ENCODE results near the gene MAOA.
A peak's percentile ranks its signal among the peaks of the same experiment; 100 is the strongest.

Gene MAOA

DNA sequence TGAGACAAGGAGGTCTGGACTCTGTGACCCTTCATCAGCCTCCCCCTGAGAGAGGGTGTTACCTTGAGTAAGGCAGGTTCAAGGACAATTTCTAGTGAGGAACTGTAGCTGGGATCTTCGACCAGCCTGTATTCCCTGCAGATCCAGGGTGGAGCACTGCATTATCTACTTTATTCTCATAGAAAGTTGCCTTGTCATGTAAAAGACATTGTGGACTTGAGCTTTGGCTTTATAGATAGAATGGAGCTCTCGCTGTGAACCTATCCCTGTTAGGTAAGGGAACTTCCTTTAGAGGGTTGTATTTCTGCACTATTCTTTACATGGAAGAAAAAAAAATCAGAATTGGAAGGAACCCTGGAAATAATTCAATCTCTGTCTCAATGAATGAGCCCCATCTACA lies 91.4 kb downstream of the MAOA start:
- DNase-seq (ENCODE audit: low read depth), result no peak
- H3K4me3 ChIP-seq (ENCODE audit: low read depth, low read length), result no peak overlapping the region
- TF ChIP-seq, protein P1, sequence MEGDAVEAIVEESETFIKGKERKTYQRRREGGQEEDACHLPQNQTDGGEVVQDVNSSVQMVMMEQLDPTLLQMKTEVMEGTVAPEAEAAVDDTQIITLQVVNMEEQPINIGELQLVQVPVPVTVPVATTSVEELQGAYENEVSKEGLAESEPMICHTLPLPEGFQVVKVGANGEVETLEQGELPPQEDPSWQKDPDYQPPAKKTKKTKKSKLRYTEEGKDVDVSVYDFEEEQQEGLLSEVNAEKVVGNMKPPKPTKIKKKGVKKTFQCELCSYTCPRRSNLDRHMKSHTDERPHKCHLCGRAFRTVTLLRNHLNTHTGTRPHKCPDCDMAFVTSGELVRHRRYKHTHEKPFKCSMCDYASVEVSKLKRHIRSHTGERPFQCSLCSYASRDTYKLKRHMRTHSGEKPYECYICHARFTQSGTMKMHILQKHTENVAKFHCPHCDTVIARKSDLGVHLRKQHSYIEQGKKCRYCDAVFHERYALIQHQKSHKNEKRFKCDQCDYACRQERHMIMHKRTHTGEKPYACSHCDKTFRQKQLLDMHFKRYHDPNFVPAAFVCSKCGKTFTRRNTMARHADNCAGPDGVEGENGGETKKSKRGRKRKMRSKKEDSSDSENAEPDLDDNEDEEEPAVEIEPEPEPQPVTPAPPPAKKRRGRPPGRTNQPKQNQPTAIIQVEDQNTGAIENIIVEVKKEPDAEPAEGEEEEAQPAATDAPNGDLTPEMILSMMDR (conservative IDR thresholded peaks at IDR 0.05; ENCODE audit: low read depth, low read length), result no peak

DNA sequence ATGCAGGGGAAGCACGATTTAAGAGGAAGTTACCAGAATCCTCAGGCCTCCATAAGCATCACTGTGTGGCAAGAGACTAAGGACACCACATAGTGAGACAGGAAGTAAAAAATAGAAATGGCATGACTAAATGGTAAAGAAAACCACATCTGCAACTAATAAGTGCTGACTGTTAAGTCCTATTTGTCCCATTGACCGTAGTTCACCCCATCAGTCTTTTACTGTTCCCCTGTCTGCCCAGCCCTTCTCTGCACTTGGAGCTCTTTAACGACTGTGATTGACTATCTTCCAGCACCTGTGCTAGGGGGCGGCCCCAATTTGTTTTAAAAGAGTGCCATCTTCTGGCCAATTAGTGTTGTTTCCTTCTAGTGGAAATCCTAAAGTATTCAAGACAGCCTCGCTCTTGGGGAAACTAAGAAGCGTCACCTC lies 94.2 kb downstream of the MAOA start:
- TF ChIP-seq, protein P1 (conservative IDR thresholded peaks at IDR 0.05; ENCODE audit: low read depth, low read length), result peak; percentile 61
- peak; percentile 72 for DNase-seq (ENCODE audit: low read depth)
- H3K4me3 ChIP-seq (ENCODE audit: low read depth, low read length), result no peak overlapping the region

DNA sequence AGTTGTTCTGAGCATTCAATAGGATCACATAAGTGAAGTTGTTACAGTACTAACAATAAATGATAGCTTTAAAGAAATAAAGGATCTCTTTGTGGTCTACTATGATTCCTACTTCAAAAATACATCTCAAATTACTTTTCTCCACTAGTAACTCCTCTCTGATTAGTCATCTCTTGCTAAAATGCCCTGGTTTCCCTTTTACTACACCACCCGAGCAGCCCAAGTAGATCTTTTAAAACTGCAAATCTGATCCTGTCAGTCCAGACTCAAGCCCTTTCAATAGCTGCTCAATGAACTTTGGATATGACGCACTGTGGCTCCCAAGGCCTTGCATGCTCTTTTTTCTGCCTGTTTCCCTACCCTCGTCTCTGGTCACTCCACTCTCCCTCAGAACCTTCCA lies 97.5 kb downstream of the MAOA start:
- TF ChIP-seq, protein P1 (conservative IDR thresholded peaks at IDR 0.05; ENCODE audit: low read depth, low read length), result no peak
- H3K4me3 ChIP-seq (ENCODE audit: low read depth, low read length), result no peak overlapping the region
- DNase-seq (ENCODE audit: low read depth), result peak; percentile 19

DNA sequence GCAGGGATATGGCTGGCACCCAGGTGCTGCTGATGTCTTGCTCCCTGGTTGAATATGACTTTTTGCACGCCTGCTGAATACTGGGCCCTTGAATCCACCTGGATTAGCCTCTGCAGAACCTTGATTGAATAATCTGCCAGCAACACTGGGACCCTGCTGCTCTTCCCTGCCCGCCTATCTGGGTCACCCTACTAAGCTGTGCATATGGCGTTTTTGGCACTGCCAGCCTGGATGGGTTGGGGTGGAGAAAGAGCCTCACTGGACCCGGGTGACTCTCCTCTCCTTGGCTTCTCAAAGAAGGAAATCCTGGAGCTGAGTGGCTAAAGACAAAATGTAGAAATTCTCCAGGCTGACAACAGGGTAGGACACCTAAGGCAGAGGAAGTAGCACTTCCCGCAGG lies 100.0 kb downstream of the MAOA start:
- H3K4me3 ChIP-seq (ENCODE audit: low read depth, low read length), result no peak overlapping the region
- DNase-seq (ENCODE audit: low read depth), result no peak
- TF ChIP-seq, protein P1 (conservative IDR thresholded peaks at IDR 0.05; ENCODE audit: low read depth, low read length), result no peak

DNA sequence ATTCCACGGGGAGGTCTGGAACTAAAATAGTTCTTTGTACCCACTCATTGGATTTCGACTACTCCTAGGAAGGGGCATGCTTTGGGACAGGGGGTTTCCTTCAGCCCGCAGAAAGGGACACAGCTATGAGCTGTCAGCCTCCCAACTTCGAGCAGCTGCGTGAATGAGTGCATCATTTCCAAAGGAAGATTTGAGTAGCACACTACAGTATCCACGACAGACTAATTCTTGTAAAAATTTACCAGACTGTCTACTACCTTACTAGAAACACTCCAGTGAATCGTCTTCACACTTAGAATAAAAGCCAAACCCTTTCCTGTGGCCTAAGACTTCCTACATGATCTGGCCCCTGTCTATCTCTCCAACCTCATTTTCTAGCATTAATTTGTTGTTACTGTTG lies 101.9 kb downstream of the MAOA start:
- TF ChIP-seq, protein P1 (conservative IDR thresholded peaks at IDR 0.05; ENCODE audit: low read depth, low read length), result no peak
- no peak overlapping the region for H3K4me3 ChIP-seq (ENCODE audit: low read depth, low read length)
- no peak for DNase-seq (ENCODE audit: low read depth)

DNA sequence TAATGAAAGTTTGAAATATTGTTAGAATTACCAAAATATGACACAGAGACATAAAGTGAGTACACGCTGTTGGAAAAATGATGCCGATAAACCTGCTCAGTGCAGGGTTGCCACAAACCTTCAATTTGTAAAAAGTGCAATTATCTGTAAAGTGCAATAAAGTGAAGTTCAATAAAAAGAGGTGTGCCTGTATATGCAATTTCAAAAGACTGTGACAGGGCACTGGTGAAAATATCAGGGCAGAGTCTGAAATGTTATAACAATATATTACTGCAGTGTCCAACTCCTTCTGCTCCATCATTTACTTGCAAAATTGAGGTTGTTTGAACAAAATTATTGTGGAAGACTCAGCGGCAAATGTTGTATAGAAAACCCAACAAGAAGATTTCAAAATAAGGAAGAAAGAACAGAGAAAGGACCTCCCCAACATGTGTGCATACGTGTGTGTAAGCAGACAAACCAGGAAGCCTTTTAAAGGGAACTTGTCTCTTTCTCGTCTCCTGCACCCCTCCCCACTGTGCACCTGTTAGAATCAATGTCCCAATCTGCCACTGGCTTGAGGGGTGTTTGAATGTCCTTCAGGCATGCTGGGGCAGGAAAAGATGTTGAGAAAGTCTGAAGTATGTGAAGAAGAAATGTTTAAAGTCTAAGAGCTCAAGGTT lies 130.0 kb downstream of the MAOA start:
- DNase-seq (ENCODE audit: low read depth), result no peak
- TF ChIP-seq, protein P1 (conservative IDR thresholded peaks at IDR 0.05; ENCODE audit: low read depth, low read length), result no peak
- H3K4me3 ChIP-seq (ENCODE audit: low read depth, low read length), result no peak overlapping the region

Measured in choroid plexus epithelial cell (primary cell).